ENCODE data around the gene FGF2.
A peak's percentile ranks its signal among the peaks of the same experiment; 100 is the strongest.
"Not testable (repeated sequence)": the region's sequence is repeated elsewhere in the genome, so short reads cannot be mapped to it uniquely, and the experiment has no call there.

FGF2 gene

DNA sequence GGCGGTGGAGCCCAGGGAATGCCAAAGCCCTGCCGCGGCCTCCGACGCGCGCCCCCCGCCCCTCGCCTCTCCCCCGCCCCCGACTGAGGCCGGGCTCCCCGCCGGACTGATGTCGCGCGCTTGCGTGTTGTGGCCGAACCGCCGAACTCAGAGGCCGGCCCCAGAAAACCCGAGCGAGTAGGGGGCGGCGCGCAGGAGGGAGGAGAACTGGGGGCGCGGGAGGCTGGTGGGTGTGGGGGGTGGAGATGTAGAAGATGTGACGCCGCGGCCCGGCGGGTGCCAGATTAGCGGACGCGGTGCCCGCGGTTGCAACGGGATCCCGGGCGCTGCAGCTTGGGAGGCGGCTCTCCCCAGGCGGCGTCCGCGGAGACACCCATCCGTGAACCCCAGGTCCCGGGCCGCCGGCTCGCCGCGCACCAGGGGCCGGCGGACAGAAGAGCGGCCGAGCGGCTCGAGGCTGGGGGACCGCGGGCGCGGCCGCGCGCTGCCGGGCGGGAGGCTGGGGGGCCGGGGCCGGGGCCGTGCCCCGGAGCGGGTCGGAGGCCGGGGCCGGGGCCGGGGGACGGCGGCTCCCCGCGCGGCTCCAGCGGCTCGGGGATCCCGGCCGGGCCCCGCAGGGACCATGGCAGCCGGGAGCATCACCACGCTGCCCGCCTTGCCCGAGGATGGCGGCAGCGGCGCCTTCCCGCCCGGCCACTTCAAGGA lies at the start of gene FGF2:
FGF2 (plus strand) TSS at position 279 of the 705 bp plus-strand sequence; CDS start at position 623, 344 bp downstream.
- no peak for DNase-seq (ENCODE audit: low read depth)

DNA sequence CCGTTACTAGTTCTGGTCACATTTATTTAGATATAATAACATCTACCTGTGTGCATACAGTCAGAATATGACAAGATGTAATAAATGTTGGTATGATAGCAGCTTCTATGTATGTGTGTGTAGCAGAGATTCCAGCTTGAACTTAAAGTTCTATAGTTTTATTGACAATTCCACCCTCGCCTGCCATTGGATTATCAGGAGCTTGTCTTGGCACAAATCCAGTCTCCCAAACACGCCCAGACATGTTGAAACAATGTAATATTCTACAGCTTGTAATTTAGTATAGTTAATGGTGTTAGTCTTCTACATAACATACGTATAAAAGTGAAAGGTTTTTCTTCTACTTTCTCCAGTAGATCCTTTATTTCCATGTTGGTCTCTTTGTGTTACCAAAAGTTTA lies 49.7 kb upstream of the FGF2 start:
- DNase-seq (ENCODE audit: low read depth): no peak

GRCh38 chr4:122777846-122778673 lies 48.6 kb upstream of the FGF2 start:
- DNase-seq (ENCODE audit: low read depth): peak; percentile 99

DNA sequence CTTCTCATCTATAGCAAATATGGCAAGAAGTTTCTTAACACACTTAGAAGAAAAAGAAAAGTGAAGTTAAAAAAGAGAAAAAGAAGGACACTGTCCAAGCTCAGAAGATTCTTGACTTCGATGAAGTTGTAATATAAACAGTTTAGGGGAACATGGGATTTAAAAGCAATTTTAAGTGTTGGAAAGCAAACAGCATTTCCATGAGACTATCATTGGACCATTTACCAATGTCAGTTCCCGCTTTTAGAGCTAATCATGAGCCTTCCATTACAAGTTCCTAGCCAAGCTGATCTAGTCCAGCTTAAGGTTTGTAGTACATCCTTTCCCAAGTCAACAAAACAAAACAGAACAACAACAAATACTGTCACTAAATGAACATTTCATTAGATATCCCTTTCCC lies 45.1 kb upstream of the FGF2 start:
- DNase-seq (ENCODE audit: low read depth): no peak

DNA sequence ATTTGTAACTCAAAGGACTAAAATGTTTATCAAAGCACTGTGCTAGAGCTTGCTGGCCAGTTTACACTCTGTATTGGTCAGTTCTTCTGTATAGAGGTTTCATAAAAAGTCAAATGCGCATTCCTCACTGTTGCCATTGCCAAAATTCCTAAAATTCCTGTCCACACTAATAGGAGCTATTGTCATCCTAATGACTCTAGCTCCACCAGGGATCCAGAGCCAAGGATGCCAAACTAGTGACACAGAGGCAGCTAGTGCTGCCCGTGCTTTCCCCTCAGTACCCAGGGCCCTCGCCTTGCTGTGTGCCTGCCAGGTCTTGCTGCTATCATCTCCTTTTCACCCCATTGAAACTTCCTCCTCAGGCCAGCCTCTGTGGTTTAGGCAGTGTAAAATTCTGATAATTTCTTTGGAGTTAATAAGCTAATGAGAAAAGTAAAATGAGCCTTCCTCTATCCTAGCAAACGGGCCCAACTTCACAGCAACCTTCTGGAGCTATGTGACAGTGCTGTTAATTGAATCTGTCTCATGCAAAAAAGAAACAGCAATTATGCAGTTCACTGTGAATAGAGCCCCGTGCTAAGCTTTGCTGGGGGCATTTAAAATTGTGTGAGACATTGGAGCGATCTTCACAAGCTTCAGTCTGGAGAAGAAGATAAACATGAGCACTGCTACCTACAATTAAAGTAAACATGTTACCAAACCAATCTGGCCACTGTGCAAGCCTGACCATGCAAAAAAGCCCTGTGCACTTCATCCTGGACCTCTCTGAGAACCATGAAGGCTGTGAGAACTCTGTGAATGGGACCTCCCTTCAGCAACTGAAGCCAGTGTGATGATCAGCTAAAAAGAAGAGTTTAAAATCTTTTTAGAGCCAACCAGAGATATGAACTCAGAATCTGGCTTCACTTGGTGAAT lies 43.1 kb upstream of the FGF2 start:
- peak; percentile 98 for DNase-seq (ENCODE audit: low read depth)

GRCh38 chr4:122784261-122784660 lies 42.4 kb upstream of the FGF2 start:
- DNase-seq (ENCODE audit: low read depth): no peak

- no peak for DNase-seq (ENCODE audit: low read depth)
Measured at GRCh38 chr4:122785099-122785498, 41.5 kb upstream of the FGF2 start.

- DNase-seq (ENCODE audit: low read depth): not testable (repeated sequence)
Measured at GRCh38 chr4:122786296-122786695, 40.3 kb upstream of the FGF2 start.

DNA sequence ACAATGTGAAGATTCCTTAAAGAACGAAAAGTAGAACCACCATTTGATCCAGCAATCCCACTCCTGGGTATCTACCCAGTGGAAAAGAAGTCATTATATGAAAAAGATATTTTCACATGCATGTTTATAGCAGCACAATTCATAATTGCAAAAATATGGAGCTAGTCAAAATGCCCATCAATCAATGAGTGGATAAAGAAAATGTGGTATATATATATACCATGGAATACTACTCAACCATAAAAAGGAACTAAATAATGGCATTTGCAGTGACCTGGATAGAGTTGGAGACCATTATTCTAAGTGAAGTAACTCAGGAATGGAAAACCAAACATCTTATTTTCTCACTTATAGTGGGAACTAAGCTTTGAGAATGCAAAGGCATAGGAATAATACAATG lies 39.7 kb upstream of the FGF2 start:
- DNase-seq (ENCODE audit: low read depth): not testable (repeated sequence)

DNA sequence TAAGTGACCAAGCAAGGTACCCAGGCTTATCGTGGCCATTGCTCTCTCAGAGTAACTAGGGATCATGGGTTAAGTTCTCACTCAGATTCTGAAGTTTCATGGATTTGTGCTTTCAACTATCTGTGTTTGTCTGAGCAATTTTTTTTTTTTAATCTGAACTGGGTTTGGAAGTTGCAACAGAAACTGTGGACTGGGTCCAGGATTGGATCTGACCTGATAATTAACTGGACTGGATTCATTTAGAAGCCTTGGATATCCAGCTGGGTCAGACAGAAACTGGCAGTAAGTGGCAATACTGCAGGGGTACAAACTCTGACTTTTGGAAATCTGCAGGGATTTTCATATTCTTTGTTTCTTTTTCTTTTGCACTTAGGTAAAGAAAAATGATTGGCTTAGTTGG lies 38.7 kb upstream of the FGF2 start:
- no peak for DNase-seq (ENCODE audit: low read depth)

DNA sequence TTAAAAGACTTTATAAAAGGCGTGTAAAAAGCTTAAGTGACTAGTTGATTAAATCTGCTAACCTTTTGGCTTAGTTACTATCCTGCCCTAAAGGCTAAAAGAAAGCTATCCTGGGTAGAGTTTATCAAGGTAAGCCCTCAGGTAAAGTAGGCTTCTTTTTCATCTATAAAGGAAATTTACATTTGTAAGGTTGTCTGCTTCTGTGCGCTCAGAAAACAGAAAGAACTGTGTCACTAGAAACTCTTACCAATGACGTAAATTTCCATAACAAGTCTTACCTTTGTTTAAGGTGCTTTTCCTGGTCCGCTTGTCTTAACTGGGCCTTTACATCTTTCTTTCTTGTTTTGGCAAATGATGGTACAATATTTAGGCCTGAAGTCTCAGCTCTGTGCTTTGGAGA lies 37.7 kb upstream of the FGF2 start:
- DNase-seq (ENCODE audit: low read depth): no peak

GRCh38 chr4:122793811-122794210 lies 32.8 kb upstream of the FGF2 start:
- DNase-seq (ENCODE audit: low read depth): no peak

GRCh38 chr4:122796801-122797404 lies 29.7 kb upstream of the FGF2 start:
- peak; percentile 40 for DNase-seq (ENCODE audit: low read depth)

DNA sequence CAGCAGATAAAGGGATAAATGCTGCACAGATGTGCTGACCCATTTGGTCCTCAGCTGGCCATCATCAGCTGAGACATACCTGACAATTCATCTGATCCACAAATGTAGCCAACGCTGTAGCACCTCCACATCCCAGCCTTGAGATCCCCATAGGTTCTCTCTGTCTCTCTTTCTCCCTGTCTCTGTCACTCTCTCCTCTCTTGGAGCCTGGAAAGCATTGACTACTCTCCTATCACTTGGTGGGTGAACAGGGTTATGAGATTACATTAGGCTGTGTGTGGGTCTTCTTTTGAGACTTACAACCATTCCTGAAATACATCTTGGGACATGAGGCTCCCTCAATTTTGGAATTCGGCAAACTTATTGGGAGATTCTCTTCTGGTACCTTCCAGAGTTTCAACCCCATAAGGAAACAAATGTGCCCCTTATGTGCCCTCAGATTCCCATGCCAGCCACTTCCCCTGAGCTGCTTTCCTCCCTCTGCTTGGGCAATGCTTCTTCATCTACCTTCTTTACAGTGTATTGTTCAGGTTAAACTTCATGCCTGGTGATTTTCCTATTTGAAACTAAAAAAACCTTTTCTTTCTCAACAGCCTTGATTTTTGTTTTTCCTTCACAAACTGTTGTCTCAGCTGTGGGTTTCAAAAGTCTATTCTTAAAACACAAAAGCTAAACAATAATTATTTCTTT lies 29.1 kb upstream of the FGF2 start:
- no peak for DNase-seq (ENCODE audit: low read depth)

DNA sequence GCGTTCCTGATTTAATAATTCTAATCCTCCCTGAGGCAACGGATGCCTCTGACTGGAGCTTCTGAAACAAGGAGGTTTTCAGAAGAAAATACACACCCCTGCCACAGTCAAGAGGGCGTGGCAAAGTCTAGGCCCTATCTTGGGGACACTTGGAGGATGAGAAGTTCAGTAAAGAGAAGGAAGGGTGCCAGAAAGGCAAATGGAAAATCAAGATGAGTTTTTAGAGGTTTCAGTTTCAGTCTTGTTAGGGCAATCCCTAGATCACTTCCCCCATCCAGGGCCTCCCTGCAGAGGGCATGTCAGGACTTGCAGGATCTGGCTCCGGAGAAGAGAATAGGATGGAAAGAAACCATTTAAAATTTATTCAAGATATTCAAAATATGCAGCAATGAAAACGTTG lies 28.5 kb upstream of the FGF2 start:
- DNase-seq (ENCODE audit: low read depth): peak; percentile 97

GRCh38 chr4:122798917-122799316 lies 27.7 kb upstream of the FGF2 start:
- no peak for DNase-seq (ENCODE audit: low read depth)

- DNase-seq (ENCODE audit: low read depth): no peak
Measured at GRCh38 chr4:122803788-122804208, 22.8 kb upstream of the FGF2 start.

GRCh38 chr4:122806981-122807679 lies 19.5 kb upstream of the FGF2 start:
- no peak for DNase-seq (ENCODE audit: low read depth)

DNA sequence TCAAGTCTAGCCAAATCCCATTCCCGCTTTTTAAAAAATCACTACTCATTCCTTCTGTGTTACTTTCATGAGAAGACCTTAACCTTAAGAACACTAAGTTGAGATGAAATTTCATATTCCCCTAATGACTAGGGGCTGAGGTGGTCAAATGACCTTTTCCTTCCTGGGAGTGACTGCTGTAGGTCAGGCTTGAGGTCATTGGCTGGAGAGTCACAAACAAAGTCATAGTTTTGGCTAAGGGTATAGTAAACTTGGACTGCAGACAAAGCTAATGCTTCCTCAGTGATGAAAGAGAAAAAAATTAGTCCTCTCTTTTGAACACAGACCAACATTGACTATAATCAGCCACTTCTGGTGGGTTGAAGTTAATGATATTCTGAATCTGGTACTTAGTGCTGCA lies 16.0 kb upstream of the FGF2 start:
- no peak for DNase-seq (ENCODE audit: low read depth)

DNA sequence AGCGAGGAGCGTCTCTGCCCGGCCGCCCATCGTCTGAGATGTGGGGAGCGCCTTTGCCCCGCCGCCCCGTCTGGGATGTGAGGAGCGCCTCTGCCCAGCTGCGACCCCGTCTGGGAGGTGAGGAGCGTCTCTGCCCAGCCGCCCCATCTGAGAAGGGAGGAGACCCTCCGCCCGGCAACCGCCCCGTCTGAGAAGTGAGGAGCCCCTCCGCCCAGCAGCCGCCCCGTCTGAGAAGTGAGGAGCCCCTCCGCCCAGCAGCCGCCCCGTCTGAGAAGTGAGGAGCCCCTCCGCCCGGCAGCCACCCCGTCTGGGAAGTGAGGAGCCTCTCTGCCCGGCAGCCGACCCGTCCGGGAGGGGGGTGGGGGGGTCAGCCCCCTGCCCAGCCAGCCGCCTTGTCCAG lies 14.8 kb upstream of the FGF2 start:
- not testable (repeated sequence) for DNase-seq (ENCODE audit: low read depth)

GRCh38 chr4:122812823-122813222 lies 13.8 kb upstream of the FGF2 start:
- not testable (repeated sequence) for DNase-seq (ENCODE audit: low read depth)

Measured in GM04503 (cell line).